MV-4-11 (cell line): Measurements from ENCODE around the gene TMEM126A.
"Not testable (repeated sequence)": the region's sequence is repeated elsewhere in the genome, so short reads cannot be mapped to it uniquely, and the experiment has no call there.

Source experiments
- DNase-seq: peaks from one replicate; lab custom pipeline; 2025; lab: John Stamatoyannopoulos, UW

TMEM126A gene

DNA sequence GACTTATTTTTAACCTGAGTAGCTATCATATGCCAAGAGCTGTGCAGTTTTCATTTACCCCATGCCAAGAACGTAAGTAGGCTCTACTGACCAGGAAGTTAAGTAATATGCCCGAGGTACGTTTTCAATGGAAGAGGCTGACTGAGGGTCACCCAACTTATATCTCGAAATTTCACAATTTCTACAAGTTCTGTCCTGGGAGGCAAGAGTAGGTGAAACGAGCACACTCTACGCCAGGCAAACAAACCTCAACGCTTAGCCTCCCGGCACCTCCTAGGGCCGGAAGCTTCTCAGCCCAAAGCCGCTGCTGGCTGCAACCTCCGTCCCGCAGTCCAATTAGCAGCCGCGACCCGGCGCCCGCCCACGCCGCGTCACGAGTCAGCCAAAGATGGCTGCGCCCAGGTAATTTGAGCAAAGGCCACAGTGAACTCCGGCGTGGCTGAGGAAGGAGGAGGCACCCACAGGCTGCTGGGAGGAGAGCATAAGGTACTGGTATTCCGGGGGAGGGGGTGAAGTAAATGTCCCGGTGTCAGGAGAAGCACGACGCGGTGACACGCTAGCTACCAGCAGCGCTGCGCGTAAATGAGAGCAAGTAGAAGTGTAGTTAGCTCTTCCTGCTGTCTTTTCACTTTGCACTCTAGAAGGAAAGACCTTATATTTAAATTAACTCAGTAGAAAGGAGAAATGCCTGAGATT, at the start of gene TMEM126A:
Gene TMEM126A, plus strand, starts transcription at position 364 of the 696 bp plus-strand sequence. CDS start 2,289 bp downstream, outside the sequence.
- peak; percentile 73 for DNase-seq

DNA sequence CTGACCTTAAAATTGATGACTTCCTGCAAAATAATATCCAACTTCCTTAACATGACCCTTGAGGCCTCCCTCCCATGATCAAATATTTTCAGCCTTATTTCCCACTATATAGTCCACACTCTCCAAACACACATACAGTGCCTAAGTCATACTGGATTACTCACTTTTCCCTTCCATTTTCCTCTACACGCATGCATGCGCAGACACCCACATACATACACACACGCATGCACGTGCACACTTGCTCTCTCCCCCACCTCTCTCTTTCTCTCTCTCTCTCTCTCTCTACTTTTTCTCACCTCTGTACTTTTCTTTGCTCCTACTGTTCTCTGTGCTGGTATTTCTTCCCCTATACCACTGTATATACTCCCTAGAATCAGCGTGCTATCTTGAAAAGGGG, 48.7 kb upstream of the TMEM126A start:
- DNase-seq: no peak

DNA sequence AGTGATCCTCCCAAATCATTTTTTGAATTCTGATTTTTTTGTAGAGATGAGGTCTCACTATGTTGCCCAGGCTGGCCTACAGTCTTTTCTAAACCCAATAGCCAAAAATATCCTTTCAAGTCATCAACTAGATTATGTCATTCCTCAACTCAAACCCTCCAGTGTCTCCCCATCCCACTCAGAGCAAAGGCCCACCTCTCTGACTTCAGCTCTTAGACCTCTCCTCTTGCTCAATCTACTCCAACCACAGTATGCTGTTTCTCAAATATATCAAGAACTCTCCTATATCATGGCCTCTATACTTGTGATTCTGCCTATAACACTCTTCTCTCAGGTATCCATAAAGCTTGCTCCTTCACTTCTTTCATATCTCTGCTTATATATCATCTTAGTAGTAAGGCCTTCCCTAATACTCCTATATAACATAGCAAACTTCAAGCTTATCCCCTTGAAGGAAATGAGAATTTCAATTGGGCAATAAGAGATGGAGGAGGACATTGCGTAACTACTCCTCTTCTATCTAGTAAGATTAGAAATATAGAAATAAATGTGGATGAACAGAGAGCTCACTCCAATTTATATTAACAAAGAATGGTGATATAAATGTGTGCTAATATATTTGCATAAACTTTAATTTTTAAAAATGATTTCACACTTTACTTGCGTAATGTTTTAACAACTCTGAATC, 45.1 kb upstream of the TMEM126A start:
- peak; percentile 69 for DNase-seq

DNA sequence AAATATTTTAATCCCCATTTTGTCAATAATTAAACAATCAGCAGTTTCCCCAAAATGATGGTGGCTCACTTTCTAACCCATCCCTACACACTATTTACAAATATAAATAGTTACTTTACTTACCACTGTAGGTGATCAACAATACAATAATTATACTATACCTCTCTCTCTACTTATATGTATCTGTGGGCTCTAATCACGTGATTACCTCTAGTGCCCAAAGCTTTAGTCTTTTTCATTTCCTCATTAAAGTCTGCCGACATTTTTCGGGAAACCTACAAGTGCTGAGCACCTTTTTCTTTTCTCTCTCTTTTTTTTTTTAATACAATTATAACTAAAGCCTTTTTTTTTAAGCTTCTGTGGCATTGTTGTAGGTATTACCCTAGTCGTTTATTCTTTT, 44.5 kb upstream of the TMEM126A start:
- DNase-seq: no peak

DNA sequence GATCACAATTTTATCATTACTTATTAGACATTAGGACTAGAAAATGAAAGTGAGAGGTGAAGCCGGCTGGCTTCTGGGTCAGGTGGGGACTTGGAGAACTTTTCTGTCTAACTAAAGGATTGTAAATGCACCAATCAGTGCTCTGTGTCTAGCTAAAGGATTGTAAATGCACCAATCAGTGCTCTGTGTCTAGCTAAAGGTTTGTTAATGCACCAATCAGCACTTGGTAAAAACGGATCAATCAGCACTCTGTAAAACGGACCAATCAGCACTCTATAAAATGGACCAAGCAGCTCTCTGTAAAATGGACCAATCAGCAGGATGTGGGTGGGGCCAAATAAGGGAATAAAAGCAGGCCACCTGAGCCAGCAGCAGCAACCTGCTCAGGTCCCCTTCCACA, 41.5 kb upstream of the TMEM126A start:
- not testable (repeated sequence) for DNase-seq

DNA sequence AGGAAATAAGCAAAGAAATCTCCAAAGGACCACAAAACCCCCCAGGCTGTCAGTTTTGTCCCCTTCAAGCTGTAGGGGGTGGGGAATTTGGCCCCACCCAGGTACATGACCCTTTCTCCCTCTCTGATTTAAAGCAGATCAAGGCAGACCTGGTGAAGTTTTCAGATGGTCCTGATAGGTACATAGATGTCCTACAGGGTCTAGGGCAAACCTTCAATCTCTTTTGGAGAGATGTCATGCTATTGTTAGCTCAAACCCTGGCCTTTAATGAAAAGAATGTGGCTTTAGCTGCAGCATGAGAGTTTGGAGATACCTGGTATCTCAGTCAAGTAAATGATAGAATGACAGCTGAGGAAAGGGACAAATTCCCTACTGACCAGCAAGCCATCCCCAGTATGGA, 39.1 kb upstream of the TMEM126A start:
- DNase-seq: not testable (repeated sequence)

DNA sequence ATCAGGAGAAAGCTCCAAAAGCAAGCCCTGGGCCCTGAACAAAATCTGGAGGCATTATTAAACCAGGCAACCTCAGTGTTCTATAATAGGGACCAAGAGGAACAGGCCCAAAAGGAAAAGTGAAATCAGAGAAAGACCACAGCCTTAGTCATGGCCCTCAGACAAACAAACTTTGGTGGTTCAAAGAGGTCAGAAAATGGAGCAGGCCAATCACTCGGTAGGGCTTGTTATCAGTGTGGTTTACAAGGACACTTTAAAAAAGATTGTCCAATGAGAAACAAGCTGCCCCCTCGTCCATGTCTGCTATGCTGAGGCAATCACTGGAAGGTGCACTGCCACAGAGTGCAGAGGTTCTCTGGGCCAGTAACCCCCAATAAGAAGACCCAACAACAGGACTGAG, 38.5 kb upstream of the TMEM126A start:
- DNase-seq: peak; percentile 62

DNA sequence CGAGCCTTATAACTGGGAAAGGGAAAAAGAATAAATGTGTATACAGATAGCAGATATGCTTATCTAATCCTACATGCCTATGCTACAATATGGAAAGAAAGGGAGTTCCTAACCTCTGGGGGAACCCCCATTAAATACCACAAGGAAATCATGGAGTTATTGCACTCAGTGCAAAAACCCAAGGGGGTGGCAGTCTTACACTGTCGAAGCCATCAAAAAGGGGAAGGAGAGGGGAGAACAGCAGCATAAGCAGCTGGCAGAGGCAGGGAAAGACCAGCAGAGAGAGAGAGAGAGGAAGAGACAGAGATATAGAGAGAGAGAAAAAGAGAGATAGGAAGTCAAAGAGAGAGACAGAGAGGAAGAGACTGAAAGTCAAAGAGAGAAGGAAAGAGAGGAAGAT, 36.1 kb upstream of the TMEM126A start:
- peak; percentile 66 for DNase-seq

DNA sequence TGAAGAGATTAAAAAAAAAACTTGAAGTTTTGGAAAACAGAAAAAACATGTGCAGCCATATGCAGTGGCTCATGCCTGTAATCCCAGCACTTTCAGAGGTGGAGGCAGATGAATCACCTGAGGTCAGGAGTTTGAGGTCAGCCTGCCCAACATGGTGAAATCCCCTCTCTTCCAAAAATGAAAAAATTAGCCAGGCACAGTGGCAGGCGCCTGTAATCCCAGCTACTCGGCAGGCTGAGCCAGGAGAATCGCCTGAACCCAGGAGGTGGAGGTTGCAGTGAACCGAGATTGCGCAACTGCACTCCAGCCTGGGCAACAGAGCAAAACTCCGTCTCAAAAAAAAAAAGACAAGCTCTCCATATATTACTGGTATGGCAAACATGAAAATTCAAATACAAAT, 28.3 kb upstream of the TMEM126A start:
- no peak for DNase-seq

DNA sequence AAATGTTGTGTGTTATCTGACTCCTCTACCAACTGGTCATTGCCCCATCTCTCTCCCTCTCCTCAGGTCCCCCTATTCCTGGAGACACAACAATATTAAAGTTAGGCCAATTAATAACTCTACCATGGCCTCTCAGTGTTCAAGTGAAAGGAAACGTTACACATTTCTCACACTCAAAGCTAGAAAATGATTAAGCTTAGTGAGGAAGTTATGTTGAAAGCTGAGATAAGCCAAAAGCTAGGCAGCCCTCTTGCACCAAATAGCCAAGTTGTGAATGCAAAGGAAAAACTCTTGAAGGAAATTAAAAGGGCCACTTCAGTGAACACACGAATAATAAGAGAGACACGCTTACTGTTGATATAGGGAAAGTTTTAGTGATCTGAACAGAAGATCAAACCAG, 27.5 kb upstream of the TMEM126A start:
- DNase-seq: no peak

DNA sequence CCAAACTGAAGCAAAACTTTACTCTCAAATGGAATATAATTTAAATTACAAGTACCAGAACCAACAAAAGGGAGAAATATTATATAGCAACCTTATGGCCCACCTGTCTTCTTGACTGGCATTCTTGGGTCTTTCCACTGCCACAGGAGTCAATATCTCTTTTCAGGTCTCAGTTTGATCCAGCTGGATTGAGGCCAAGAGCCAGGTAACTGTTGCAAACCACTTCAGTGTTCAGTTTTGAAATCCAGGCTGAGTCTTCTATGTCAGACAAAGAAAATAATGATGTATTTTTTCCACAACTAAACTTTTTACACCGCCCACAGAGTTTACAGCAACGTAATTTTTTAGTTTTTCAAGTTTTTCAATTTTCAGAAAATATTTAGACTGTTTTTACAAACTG, 21.3 kb upstream of the TMEM126A start:
- no peak for DNase-seq

DNA sequence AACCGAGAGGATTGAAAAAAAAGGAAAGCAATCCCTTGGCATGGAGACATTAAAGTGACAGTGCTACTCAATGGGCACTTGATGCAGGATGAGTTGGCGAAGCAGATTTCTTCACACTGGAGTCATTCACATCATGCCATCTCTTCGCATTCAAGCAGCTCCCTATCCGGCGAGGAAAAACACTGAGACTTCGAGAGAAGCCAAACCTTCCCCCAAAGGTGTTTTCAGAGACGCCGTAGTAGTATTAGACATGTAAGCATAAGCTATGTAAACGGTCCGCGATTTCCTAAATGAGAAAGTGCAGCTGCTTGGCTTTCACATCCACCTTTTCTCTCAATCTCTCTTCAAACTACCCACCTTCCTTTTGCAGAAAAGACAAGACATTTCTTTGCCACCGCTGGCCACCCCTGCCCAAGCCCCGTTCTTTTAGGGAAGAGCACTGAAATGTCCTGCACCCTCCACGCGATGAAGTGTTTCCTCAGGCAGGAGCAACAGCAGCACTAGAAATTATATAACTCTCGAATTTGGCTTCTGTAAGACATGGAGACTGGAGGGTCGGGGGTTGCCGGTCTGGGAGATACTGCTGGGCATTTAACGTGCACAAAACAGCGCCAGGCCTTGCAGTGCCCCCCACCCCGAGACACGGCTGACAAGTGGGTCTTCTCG, 20.3 kb upstream of the TMEM126A start, which contains the start of gene DLG2:
Gene DLG2, minus strand, starts transcription at position 13 of the 666 bp plus-strand sequence.
- no peak for DNase-seq

DNA sequence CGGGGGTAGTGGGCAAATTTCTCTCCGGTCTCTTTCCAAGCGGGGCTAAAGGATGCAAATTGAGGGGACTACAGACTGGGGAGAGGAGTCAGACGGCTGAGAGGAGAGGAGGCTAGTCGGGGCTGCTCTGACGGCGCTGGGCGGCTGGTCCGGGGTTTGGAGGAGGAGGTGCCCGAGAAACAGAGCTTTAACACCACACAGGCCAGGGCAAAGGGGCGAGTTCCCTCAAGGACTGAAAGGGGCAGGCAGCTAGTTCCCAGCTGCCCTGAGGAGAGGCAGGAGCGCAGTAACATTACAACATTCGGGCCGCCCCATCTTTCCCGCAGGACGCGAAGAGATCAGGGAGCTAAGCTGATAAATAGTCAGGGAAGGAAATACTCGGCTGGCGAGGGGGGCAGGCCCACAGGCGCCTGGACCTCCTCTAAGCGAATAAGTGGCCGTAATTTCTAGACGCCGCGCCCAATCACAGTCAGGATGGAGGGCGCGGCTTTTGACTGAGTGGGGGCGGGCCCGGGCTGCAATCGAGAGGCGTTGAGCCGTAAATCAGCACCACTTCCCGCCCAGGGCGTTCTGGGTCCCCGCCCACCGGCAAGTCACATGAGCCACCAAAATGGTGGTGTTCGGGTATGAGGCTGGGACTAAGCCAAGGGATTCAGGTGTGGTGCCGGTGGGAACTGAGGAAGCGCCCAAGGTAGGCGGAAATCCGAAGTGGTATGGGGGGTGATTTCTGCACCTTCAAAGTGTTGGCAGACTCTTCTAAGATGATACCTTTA, 19.6 kb upstream of the TMEM126A start, which contains the start of gene TMEM126B:
Gene TMEM126B, plus strand, starts transcription at position 596 of the 773 bp plus-strand sequence. Its CDS starts 15 bp downstream, at position 611.
- DNase-seq: peak; percentile 97

DNA sequence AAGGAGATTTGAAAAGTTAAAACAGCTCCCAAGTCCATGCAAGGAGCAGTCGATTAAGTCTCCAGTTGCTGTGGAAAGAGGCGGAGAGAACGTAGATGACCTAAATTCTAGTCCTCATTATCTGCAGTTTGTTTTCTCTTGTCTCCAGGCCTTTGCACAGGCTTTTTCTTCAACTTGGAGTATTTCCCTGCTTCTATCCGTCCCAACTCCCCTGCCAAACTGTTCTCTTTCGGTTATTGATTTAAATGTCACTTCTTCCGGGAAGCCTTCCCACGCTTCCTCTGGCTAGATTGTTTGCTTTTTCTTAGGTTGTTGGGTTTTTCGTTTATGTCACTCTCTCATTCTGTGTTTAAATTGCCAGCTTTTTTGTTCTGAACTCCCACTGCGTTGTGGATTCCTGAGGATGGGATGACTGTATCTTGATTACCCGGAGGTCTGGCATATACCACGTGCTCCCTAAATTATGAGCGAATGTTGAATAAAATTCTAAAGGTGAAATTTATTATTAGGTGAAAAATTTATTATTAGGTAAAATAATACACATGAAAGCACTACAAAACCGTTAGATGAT, 18.9 kb upstream of the TMEM126A start:
- no peak for DNase-seq

DNA sequence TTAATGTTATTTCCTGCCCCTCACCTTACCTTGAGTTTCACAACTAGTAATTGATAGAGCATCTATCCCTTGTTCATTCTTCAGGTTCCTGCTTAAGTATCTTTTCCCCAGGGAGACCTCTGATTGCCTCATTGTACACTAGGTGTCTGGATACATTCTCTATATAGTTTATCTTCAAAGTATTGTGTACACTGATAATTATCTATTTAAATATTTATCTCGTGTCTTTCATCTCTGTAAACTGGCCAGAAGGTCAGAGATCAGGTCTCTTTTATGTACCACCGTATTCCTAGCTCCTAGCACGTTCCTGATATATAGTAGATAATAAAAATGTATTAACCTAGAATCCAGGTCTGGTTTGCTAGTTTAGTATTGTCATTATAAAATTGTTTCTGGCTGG, 13.0 kb upstream of the TMEM126A start:
- DNase-seq: no peak

DNA sequence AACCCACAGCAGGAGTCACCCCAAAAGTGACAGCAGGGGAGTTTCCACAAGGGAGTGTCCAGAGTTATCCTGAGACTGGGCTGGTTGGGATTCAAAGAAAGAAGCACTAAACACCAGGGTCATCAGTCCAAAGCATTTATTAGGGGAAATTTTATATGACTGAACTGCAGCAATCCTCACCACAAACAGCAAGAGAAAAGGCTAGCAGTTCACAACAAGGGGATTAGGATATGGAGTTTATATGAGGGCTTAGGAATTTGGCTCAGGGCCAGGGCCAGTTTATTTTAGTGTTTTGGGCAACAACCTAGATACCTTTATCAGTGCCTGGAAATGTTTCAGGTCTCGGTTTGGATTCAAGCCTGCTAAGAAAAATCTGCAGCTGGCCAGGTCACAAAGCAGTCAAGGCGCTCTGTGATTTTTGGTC, 4.6 kb upstream of the TMEM126A start:
- no peak for DNase-seq

DNA sequence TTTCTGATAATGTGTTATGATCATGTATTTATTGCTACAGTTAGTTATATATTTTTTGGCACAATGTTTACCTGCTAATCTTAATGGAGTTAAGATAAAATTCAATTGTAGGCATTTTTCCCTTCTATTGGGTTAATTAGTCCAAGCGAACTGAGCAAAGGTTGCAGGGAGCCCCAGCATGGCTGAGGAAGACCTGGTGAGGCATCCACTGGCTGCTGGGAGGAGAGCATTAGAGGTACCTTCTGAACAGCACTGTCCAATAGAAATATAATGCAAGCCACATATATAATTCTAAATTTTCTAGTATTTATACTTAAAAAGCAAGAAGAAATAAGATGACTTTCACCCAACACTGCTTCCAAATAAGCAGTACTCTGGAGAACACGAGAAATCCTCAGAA, 689 bp upstream of the TMEM126A start:
- DNase-seq: no peak

DNA sequence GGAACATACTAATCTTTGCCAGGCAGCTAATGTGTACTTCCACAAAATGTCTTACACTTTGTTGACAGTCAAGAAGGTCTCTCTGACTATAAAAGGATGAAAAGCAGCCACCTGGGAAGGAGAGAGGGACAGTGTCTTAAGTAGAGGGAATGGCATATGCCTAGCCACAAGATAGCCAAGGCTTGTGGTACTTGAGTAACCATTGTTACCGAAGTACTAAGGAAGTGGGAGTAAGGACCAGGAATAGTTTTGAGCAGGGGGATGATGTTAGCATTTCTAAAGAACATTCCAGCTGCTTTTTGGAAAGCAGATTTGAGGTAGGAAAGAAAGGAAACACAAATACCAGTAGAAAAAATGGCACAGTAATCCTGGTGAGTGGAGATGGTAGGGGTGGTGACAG, 3.4 kb downstream of the TMEM126A start:
- DNase-seq: no peak

DNA sequence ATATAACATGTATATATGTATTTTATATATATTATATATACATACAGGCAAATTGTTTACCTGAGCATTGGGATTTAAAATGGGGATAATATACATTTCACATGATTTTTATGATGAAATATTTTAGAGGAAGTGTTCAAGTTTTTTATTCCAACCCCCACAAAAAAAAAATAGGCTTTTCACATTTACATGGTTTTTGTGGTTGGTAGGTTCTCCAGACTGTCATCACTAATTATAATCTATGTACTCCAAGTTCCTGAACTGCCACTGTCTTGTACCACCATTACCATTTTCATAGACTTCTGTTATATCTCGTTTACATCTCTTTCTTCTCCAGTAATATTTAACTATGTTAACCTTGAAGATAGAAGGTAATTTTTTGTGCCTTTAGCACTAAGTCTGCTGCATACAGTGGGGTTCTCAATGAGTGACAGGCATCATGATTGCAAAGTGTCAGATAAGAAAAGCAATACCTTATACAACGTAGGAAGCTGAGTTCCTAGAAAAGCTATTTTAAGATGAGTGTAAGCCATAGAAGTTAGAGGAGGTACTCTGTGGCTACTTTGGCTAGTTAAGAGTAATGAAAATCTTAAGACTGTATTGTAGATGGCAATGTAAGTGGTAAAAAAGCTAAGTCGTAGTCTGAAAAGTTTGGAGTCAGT, 5.2 kb downstream of the TMEM126A start:
- DNase-seq: peak; percentile 71

DNA sequence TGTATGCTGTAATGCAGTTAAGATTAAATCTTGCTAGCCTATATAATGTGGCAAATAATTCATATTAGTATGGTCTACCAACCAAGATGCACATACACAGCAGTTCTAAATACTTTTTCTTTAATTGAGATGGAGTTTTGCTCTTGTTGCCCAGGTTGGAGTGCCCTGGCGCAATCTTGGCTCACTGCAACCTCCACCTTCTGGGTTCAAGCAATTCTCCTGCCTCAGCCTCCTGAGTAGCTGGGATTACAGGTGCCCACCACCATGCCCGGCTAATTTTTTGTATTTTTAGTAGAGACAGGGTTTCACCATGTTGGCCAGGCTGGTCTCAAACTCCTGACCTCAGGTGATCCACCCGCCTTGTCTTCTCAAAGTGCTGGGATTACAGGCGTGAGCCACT, 6.6 kb downstream of the TMEM126A start:
- DNase-seq: not testable (repeated sequence)

DNA sequence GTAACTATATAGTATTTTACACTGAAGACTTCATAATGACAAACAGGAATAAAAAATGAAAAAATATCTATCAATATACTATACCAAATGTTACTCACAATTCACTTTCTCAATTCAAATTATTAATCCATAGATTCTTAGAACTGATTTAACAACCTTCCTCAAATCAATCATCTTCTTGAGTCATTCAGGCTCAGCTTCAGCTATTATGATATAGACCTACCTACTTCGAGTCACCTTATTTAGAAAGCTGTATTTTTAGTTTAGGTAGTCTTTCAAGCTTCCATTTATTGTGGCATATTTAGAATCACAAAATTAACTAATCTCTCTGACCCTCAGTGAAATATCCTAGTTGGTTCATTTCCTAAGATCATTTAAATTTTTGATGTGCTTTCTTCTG, 9.0 kb downstream of the TMEM126A start:
- no peak for DNase-seq
